HK-2 (cell line): ENCODE data around the gene THBS2.
"Not testable (repeated sequence)": the region's sequence is repeated elsewhere in the genome, so short reads cannot be mapped to it uniquely, and the experiment has no call there.

ENCODE experiments used
- DNase-seq: peaks from one replicate; pipeline ENCODE4 v3.0.0-alpha.2; 2018; ENCODE audit not compliant: unreplicated experiment

Gene THBS2

GRCh38 chr6:169185692-169186485 is 67.8 kb downstream of the THBS2 start:
- no peak for DNase-seq

- no peak for DNase-seq
Measured at GRCh38 chr6:169185011-169185521, 68.6 kb downstream of the THBS2 start.

GRCh38 chr6:169184419-169184818 is 69.2 kb downstream of the THBS2 start:
- DNase-seq: no peak

- DNase-seq: no peak
Measured at GRCh38 chr6:169183233-169183632, 70.4 kb downstream of the THBS2 start.

GRCh38 chr6:169179831-169180230 is 73.8 kb downstream of the THBS2 start:
- not testable (repeated sequence) for DNase-seq

- DNase-seq: no peak
Measured at GRCh38 chr6:169177516-169178166, 76.0 kb downstream of the THBS2 start.

- DNase-seq: no peak
Measured at GRCh38 chr6:169176361-169176991, 77.2 kb downstream of the THBS2 start.

GRCh38 chr6:169175360-169175887 is 78.2 kb downstream of the THBS2 start:
- no peak for DNase-seq

GRCh38 chr6:169174516-169175359 is 78.9 kb downstream of the THBS2 start:
- DNase-seq: no peak

GRCh38 chr6:169173532-169174268 is 79.9 kb downstream of the THBS2 start:
- DNase-seq: no peak

GRCh38 chr6:169172946-169173345 is 80.7 kb downstream of the THBS2 start:
- no peak for DNase-seq

- DNase-seq: no peak
Measured at GRCh38 chr6:169172456-169172855, 81.2 kb downstream of the THBS2 start.

- no peak for DNase-seq
Measured at GRCh38 chr6:169171951-169172350, 81.7 kb downstream of the THBS2 start.

- DNase-seq: no peak
Measured at GRCh38 chr6:169171016-169171415, 82.6 kb downstream of the THBS2 start.

GRCh38 chr6:169170583-169170955 is 83.1 kb downstream of the THBS2 start:
- DNase-seq: no peak

- no peak for DNase-seq
Measured at GRCh38 chr6:169169941-169170582, 83.6 kb downstream of the THBS2 start.

GRCh38 chr6:169169375-169169774 is 84.3 kb downstream of the THBS2 start:
- DNase-seq: no peak

- no peak for DNase-seq
Measured at GRCh38 chr6:169168706-169169105, 84.9 kb downstream of the THBS2 start.

- DNase-seq: no peak
Measured at GRCh38 chr6:169168302-169168630, 85.4 kb downstream of the THBS2 start.

GRCh38 chr6:169167581-169168301 is 85.9 kb downstream of the THBS2 start:
- DNase-seq: no peak
